A172 (cell line): ENCODE measurements around the gene SAMD4B. TPM values are rescaled to one million over a fixed set of nuclear protein-coding genes. Genes with fewer than 3 reads are reported as not detected.
"Not testable (repeated sequence)": the region's sequence is repeated elsewhere in the genome, so short reads cannot be mapped to it uniquely, and the experiment has no call there.

Experiments
- DNase-seq: peaks from one replicate; pipeline ENCODE4 v3.0.0-alpha.2; 2015; ENCODE audit warnings: low spot score
- total RNA-seq: library from RNA; depleted of rRNA; stranded (reverse); fragments of >200 nt; shearing (Covaris generic); gene quantifications from 2 replicates; pipeline ENCODE4 v1.2.3, GENCODE V29; 2014

SAMD4B gene
- total RNA-seq, 1 experiment from 2014 or later, result 81.4 TPM

DNA sequence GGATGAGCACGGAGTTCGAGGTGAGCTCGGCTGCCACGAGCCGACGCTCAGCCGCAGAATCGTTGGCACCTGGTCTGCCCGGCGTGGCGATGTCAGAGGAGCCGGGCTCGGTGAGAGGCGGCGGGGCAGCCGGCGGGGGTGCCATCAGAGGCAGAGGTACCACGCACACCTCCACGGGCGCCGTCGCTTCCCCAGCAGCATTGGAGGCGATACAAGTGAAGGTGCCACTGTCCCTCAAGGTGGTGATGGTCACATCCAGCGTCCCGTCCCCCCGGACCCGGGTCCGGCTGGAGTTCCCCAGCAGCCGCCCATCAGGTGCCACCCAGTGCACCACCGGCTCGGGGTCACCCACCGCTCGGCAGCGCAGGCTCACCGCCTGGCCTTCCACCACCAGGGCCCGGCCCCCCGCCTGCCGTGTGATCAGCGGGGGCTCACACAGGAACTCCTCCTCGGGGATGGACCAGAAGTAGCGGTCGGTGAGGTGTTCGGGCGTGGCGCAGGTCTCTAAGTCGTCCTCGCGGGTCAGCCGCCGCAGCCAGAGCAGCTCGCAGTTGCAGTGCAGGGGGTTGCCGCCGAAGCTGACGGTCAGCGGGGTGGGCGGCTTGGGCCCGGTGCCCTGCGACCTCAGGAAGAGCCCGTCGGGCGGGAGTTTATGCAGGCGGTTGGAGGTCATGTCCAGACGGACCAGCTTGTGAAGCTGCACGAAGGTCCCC is 28.0 kb upstream of the SAMD4B start:
- DNase-seq, result no peak

DNA sequence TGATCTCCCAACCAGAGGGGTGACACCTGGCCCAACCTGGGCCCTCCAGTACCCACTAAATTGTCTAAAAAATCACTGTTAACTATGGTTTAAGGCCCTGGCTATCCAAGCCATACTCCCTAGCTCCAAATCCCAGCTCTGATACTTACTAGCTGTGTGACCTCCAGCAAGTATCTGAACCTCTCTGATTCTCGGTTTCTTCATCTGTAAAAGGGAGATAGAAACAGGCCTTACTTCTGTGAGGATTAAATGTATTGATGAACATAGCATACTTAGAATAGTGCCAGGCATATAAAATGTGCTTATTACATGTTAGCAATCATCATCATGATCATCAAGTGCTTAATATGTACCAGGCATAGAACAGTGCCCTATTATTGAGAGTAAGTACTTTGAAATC is 26.3 kb upstream of the SAMD4B start:
- DNase-seq, result no peak

DNA sequence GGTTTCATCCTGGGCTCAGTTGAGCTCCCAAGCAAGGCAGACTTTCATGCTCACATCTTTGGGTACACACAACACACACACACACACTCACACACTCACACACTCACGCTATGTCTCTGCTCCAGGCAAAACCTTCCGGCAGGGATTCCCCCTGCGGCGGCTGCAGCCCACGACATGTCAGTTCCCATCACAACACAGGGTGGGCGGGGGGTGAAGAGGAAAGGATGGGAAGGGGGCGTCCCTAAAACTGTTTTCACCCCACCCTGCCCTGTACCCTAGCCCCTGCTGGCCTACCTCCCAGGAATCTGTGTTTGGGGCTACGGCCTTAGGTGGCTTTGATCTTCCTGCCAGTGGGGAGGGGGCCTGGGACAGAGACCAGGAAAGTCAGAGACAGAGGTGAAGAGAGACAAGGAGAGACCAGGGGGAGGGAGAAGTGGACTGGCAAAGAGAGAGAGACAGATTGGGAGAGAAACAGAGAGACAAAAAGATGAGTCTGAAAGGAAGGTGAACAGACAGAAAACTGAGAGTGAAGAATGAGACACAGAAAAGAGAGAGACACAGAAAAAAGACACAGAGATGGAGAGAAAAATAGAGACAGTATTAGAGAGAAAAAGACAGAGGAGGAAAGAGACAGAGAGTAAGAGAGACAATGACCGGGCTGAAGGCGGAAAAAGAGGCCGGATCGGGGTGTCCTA is 25.4 kb upstream of the SAMD4B start:
- DNase-seq, result no peak

DNA sequence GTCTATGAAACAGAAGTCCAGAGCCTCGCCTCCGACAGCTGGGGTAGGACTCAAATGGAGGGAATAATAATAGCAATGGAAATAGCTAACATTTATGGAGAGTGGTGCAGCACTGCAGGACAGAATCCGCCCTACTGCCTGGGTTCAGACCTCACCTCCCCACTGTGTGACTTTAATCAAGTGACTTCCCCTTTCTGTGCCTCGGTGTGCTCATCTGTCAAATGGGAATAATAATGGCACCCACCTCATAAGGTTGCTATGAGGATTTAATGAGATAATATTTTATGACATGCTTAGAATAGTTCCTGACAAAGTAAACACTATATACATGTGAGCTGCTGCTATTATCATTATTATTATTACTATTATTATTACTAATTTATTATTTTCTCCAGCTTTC is 24.7 kb upstream of the SAMD4B start:
- DNase-seq, result no peak

DNA sequence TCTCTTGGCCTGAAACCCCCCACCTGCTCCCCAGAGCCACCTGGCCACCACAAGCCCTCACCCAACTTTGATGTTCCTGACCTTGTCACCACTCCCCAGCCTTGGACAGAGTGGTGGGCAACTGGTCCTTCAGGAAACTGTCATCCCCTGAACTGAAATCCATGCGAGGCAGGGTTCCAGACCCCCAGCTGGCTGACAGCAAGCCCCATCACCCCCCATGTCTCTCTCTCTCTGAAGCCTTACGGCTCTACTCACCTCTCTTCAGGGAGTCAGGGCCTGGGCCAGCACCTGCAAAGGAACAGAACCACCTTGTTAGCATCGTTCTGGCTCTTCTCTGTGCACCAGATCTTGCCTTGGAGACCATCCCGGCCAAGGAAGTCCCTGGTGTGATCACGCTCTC is 24.1 kb upstream of the SAMD4B start:
- DNase-seq, result no peak

DNA sequence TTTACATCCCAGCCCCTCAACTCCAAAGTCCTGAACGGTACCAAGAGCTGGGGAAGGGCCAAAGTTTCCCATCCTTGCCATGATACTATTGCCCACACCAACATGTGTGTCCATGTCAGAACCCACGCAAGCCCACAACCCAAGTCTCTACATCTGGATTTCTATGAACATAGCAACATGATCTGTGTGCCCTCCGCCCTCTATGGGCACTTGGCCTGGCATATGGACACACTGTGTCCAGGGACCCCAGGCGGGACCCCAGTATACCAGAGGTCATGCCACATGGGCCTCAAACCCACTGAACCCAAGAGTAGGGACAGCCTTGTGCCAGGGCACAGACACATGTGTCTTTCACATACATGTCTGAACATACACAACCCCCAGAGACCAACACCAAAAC is 23.5 kb upstream of the SAMD4B start:
- no peak for DNase-seq

DNA sequence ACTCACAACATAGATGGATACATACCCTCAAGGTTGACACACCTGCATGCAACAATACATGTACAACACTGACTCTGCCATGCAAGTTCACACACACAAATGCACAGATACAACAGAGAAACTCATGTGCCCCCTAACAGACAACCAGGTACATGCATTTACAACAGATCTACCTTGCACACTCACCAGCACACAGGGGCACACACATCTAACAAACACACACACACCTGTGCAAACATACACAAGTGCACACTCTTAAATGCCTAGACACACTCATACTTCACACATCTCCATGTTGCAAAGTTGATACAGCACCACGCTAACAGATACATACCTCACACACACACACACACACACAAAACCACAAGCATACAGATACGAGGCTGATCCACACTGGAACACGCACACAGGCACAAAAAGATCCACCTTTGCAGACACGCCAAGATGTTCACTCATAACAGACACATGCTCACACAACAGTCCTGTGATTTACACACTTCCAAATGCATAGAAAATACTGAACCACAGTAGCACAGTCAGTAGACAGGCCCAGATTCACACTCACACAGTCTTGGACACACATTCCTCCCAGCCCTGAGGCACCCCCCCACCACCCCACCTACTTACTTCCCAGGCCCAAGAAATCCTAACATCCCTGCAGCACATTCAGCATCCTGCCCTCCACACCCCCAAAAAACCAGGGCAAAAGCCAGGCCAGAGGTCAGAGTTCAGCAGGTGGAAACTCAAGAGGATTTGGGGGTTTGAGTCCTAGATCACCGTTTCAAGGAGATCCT is 22.9 kb upstream of the SAMD4B start:
- no peak for DNase-seq

DNA sequence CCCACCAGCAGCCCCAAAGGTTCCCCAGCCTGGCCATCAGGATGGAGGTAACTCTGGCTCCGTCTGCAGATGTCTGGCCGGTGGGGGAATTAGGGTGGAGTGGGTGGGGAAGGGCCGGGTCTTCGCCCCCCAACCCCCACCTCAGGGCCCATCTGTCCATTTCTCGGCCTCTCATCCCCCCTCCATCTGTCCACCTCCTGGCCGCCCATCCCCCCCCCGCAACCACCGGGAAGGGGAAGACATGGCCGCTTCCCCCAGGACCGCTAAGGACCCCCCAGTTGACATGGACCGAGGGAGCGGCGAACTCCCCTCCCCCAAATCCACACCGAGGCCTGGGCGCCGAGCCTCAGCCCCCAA is 22.4 kb upstream of the SAMD4B start:
- no peak for DNase-seq

DNA sequence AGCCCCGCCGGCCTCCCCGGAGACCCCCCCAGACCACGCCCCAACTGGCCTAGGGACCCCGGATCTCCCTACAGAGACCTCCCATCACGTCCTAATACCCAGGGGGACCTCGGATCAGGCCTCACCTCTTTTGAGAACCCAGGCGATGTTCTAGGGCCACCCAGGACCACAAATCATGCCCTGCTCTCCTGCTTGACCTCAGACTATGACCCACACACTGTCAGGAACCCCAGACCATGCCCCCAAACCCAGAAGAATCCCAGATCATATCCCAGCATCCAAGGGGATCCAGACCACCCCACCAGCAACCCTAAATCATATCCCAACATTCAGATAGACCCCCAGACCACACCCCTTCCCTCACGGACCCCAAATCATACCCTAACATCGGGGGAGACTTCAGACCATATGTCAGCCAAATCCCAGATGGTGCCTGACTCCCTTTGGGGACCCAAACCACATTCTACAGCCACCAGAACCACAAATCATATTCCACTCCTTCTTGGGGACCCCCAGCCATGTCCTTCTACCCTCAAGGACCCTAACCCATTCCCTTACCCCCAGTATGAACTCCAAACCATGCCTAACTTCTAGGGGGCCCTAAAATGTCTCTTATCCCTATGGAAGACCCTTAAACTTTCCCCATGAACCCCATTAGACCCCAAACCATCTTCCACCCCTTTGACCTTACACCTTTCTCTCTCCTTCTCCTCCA is 20.9 kb upstream of the SAMD4B start:
- no peak for DNase-seq

DNA sequence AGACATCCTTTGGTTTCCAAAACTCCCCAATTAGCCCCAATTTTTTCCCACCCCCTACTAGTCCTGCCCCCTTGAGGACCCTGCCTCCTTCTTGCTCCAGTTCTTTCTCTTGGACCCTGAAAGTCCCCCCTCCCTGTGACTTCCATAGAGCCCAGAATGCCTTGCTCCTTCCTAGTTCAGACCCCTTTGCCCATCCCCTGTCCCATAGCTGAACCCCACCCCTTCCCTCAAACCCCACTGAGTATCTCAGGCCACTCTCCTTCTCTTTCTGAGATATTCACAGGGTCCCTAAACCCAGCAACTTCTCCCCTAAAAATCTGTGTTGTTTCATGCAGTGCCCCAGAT is 20.4 kb upstream of the SAMD4B start:
- DNase-seq, result no peak

DNA sequence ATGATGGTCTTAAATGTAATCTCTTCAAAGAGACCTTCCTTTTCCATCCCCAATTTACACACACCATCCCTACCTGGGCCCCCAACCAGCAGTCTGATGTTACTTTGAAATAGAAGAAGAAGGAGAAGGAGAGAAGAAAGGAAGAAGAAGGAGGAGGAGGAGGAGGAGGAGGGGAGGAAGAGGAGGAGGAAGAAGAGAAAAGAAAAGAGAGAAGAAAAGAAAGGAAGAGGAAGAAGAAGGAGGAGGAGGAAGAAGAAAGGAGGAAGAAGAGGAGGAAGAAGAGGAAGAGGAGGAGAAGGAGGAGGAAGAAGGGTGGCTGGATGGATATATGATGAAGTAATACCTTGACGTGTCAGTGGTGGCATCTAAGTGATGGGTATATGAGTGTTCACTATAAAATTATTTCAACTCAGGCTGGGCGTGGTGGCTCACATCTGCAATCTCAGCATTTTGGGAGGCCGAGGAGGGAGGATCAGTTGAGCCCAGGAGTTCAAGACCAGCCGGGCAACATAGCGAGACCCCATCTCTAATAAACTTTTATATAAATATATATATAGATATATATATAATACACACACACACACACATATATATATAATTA is 17.9 kb upstream of the SAMD4B start:
- no peak for DNase-seq

DNA sequence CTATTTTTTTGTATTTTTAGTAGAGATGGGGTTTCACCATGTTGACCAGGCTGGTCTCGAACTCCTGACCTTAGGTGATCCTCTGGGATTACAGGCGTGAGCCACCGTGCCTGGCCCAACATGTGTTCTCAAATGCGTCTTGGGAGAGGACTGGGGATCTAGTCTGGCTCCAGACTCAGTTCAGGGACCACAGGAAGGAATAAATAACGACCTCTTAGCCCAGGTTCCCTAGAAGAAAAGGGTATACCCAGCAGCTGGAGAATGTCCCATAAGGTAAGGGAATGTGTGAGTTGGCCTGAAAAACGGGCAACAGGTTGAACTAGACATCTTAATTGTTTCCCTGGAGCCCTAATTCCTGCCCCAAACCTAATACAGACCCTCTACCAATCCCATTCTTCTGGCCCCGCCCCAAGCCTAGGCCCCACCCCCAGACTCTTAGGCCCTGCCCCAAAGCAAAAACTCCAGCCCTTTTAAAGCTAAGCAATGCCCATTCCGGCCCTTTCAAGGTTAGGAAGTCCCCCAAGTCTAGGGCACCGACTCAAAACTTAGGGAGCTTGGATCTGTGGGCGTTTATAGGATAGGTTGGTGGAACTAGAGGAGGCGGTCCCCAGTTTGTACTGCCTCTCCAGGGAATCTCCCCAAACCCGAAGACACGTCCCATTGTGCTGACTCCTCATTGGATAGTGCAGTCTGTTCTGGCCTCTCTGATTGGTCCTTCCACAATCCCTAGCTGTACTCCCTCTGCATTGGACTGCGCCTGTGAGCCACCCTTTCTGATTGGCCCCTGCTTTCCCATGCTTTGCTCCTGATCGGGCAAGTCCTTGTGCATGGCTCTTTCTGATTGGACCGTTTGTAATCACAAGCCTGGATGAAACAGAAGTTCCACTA is 16.2 kb upstream of the SAMD4B start:
- DNase-seq, result peak; percentile 53

DNA sequence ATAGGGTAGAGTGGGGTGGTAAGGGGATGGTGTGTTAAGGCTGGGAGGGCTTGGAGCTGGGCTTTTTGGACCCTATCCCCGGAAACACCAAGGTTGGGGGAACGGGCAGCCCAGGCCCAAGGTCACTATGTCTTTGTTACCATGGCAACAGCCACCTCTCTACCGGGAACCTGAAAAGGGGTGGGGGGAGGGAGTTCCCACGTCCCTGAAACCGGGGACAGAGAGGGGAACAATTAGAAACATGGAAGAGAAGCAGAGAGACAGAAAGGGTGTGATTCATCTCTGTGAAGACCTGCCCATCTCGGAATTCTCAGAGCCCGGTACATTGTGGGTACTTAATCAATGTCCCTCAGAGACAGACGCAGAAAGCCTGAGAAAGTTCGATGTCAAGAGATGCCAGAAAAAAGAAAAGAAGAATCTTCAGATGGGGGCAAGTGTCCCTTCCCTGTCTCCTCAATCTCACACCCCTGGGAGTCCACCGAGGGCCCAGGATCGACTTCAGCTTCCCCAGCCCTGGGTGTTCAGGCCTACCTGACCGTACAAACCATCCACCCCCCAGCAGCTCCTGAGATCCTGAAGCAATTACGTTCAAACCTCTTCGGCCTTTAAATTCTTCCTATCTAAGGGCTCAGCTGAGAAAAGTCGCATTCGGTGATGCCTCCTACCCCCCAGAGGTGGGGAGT is 14.7 kb upstream of the SAMD4B start:
- DNase-seq, result no peak

DNA sequence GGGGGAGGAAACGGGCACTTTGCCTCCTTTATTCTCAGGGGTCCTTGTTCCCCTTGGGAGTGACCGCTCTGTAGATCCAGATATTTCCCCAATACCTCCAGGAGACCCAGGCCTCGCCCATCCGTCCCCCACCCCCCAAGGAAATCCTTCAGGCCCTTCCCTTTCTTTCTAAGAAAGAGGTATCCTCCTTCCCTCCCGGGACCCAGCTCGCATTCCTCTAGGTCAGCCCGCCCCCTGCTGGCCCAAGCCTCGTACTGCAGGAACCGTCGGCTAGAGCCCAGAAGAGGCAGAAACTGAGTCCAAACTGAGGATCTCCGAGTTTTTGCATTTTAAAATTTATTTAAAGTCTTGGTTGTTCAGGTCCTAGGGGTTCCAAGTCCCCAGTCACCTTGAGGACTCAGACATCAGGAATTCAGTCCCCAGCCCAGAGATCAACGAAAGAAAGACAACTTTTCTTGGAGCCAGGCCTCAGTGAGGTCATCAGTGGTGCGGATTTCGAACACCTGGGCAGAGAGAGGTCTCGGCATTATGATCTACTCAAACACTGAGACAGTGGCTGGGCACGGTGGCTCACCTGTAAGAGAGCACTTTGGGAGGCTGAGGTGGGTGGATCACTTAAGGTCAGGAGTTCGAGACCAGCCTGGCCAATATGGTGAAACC is 14.0 kb upstream of the SAMD4B start:
- peak; percentile 57 for DNase-seq

DNA sequence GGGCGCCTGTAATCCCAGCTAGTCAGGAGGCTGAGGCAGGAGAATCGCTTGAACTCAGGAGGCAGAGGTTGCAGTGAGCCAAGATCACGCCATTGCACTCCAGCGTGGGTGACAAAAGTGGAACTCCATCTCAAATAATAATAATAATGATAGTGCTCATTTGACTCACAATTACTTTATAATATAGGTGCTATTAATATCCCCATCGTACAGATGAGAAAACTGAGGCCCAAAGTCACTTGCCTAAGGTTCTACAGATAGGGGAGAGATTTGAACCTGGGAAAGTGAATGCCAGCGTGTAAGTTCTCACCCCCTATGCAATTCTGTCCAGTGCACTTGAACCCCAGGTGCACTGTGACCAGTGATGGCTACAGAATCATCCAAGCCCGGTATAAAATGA is 12.3 kb upstream of the SAMD4B start:
- no peak for DNase-seq

DNA sequence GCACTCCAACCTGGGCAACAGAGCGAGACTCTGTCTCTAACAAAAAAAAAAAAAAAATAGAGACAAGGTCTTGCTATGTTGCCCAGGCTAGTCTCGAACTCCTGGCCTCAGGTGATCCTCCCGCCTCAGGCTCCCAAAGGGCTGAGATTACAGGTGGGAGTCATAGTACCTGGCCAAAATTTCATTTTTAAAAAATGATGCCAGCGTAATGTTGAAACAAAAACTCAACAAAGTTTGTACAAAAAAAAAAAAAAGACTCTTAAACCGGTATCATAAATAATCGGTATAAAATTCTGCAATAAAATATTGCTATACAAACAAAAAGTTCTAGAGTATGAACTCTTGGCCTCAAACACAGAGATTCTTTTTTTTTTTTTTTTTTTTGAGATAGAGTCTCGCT is 9.9 kb upstream of the SAMD4B start:
- DNase-seq, result no peak

DNA sequence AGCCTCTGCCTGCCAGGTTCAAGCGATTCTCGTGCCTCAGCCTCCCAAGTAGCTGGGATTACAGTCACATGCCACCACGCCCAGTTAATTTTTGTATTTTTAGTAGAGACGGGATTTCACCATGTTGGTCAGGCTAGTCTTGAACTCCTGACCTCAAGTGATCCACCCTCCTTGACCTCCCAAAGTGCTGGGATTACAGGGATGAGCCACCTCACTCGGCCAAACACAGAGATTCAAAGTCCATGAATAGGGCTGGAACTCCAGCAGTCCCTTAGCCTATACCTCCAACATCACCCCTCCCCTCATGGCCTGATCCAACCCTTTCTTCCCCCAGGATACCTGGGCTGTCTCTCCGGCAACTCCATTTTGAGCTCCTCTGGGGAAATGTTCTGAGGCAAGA is 9.5 kb upstream of the SAMD4B start:
- DNase-seq, result not testable (repeated sequence)

DNA sequence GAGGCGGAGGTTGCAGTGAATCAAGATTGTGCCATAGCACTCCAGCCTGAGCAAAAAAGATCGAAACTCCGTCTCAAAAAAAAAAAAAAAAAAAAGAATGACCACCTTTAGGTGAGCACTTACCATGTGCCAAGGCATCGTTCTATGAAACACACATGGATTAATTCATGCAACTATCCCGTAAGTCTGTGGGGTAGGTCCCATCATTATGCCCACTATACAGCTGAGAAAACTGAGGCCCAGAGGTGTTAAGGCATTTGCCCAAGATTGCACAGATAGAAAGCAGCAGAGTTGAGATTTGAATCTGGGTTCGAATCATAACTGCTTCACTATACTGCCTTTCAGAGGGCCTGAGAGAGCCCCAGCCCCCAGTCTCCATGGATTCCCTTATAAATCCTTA is 8.7 kb upstream of the SAMD4B start:
- DNase-seq, result no peak

DNA sequence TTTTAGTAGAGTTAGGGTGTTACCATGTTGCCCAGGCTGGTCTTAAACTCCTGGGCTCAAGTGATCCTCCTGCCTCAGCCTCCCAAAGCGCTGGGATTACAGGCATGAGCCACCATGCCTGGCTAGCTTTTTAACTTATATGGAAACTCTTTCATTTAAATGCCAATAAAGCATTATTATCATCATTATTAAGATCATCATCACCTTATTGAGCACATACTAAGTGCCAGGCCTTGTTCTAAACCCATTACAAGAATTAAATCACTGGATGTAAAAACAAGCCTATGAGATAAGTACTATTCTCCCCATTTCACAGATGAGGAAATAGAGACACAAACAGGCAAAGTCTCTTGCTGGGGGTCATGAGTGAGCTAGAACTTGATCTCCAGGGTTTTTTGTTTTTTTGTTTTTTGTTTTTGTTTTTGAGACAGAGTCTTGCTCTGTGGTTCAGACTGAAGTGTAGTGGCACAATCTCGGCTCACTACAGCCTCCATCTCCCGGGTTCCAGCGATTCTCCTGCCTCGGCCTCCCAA is 7.7 kb upstream of the SAMD4B start:
- DNase-seq, result no peak

DNA sequence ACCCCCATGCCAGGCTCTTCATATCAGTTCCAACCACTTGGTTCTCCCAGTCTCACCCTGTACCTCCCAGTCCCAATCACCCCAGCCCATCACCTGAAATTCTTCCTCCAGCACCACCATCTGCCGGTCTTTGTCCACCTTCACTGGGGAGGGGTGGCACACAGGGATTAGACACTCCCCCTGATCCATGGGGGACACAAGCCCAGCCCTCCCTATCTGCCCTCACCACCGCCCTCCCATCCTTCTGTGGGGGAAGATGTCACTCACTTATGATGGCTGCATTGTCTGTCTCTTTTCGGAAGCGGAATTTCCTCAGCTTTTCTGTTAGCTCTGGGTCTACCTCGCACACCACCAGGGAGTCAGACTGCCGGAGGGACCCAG is 7.1 kb upstream of the SAMD4B start:
- no peak for DNase-seq
